Keratinocyte (primary cell): ENCODE measurements around the gene TUBA1A. TPM values are rescaled to one million over a fixed set of nuclear protein-coding genes. Genes with fewer than 3 reads are reported as not detected.

ENCODE experiments used
- DNase-seq: peaks from one replicate; pipeline ENCODE4 v3.0.0-alpha.2; 2011; ENCODE audit warnings: low read depth, missing footprints, low spot score
- FAIRE-seq: peaks from 2 replicates; lab custom pipeline; 2011; peaks lifted over from hg19 to GRCh38; lab: Jason Lieb, UNC
- H2AFZ ChIP-seq: 2 replicates; pipeline ENCODE4 v1.6.0; 2012; ENCODE audit warnings: low read length, control low read depth, inconsistent platforms; ENCODE audit not compliant: control insufficient read depth
- H3K27ac ChIP-seq: 2 replicates; pipeline ENCODE4 v1.5.1; 2011; ENCODE audit warnings: low read length; ENCODE audit not compliant: control insufficient read depth, insufficient read depth
- H3K27me3 ChIP-seq: 3 replicates; pipeline ENCODE4 v1.6.0; 2011; ENCODE audit warnings: low read length; ENCODE audit not compliant: control insufficient read depth, insufficient read depth; ENCODE audit errors: extremely low read depth
- H3K36me3 ChIP-seq, 2 experiments: 2 replicates in 1 of 2; 3 replicates in 1 of 2; pipeline ENCODE4 v1.5.1; 2011; ENCODE audit warnings: low read length in 2 of 2, mild to moderate bottlenecking in 1 of 2; ENCODE audit not compliant: control insufficient read depth in 2 of 2, insufficient read depth in 2 of 2; ENCODE audit errors: extremely low read depth in 1 of 2
- H3K4me1 ChIP-seq: 3 replicates; pipeline ENCODE4 v1.5.1; 2011; ENCODE audit warnings: low read length; ENCODE audit not compliant: control insufficient read depth, insufficient read depth; ENCODE audit errors: extremely low read depth
- H3K4me2 ChIP-seq: 3 replicates; pipeline ENCODE4 v1.6.0; 2011; ENCODE audit warnings: low read depth, low read length; ENCODE audit not compliant: control insufficient read depth, insufficient read depth; ENCODE audit errors: extremely low read depth
- H3K4me3 ChIP-seq, 3 experiments: fragments of 200-600 bp in 1 of 3; sonication (generic) in 1 of 3; 2 replicates in 2 of 3; 3 replicates in 1 of 3; pipeline ENCODE4 v1.5.1; 2011 to 2016; ENCODE audit warnings: low read length in 3 of 3, mild to moderate bottlenecking in 3 of 3, control low read depth in 2 of 3, inconsistent platforms in 1 of 3, low read depth in 1 of 3, mixed read lengths in 1 of 3, mixed run types in 1 of 3, moderate library complexity in 1 of 3; ENCODE audit not compliant: control insufficient read depth in 2 of 3, insufficient read depth in 2 of 3; ENCODE audit errors: extremely low read depth in 1 of 3
- H3K79me2 ChIP-seq: 2 replicates; pipeline ENCODE4 v1.6.0; 2012; ENCODE audit warnings: low read length; ENCODE audit not compliant: control insufficient read depth, insufficient read depth
- H3K9ac ChIP-seq: 3 replicates; pipeline ENCODE4 v1.6.0; 2011; ENCODE audit warnings: low read length; ENCODE audit not compliant: control insufficient read depth, insufficient read depth; ENCODE audit errors: extremely low read depth
- H3K9me1 ChIP-seq: 3 replicates; pipeline ENCODE4 v1.6.0; 2011; ENCODE audit warnings: low read length; ENCODE audit not compliant: control insufficient read depth, insufficient read depth; ENCODE audit errors: extremely low read depth
- H3K9me3 ChIP-seq: 2 replicates; pipeline ENCODE4 v1.5.1; 2012; ENCODE audit warnings: low read depth, low read length; ENCODE audit not compliant: control insufficient read depth
- H4K20me1 ChIP-seq: 3 replicates; pipeline ENCODE4 v1.6.0; 2011; ENCODE audit warnings: low read length; ENCODE audit not compliant: control insufficient read depth, insufficient read depth; ENCODE audit errors: extremely low read depth
- EZH2 ChIP-seq: IDR thresholded peaks from one replicate; pipeline ENCODE4 v1.6.1; 2012; ENCODE audit warnings: inconsistent platforms, mild to moderate bottlenecking, low read length, moderate library complexity
- dilution Hi-C: fragments of 300-500 bp; cut with MboI; formaldehyde crosslinking; loops from one replicate; pipeline ENCODE4 v1.7.0; 2020; ENCODE audit warnings: low sequenced_read_pairs; ENCODE audit not compliant: extremely low pct_ligation_motif_present
- polyA plus RNA-seq, 5 experiments: library from polyadenylated mRNA; depleted of rRNA in 3 of 5; stranded (reverse) in 3 of 5; stranded (forward) in 1 of 5; unstranded in 1 of 5; fragments of >200 nt; gene quantifications; 1 replicate in 1 of 5; 2 replicates in 3 of 5; 3 replicates in 1 of 5; pipeline versions ENCODE4 v1.2.1 to v1.2.3, GENCODE V29; 2011 to 2012; ENCODE audit warnings: missing spikeins in 2 of 5, low read depth in 1 of 5, low replicate concordance in 1 of 5
- TF ChIP-seq, protein P1 (sequence below), 3 experiments: IDR thresholded peaks in 1 of 3; conservative IDR thresholded peaks in 1 of 3; optimal IDR thresholded peaks in 1 of 3; 2 replicates in 2 of 3; 3 replicates in 1 of 3; pipeline versions ENCODE3 to v1.5.1; 2011; ENCODE audit warnings: low read length in 3 of 3, mild to moderate bottlenecking in 3 of 3, moderate library complexity in 2 of 3, control low read depth in 1 of 3, inconsistent platforms in 1 of 3; ENCODE audit not compliant: insufficient read depth in 2 of 3; ENCODE audit errors: extremely low read depth in 1 of 3

TUBA1A gene
- polyA plus RNA-seq, 1 donor (not counting 4 experiments of a cell fraction or from before 2014, with no cell fraction given) = 288 TPM

DNA sequence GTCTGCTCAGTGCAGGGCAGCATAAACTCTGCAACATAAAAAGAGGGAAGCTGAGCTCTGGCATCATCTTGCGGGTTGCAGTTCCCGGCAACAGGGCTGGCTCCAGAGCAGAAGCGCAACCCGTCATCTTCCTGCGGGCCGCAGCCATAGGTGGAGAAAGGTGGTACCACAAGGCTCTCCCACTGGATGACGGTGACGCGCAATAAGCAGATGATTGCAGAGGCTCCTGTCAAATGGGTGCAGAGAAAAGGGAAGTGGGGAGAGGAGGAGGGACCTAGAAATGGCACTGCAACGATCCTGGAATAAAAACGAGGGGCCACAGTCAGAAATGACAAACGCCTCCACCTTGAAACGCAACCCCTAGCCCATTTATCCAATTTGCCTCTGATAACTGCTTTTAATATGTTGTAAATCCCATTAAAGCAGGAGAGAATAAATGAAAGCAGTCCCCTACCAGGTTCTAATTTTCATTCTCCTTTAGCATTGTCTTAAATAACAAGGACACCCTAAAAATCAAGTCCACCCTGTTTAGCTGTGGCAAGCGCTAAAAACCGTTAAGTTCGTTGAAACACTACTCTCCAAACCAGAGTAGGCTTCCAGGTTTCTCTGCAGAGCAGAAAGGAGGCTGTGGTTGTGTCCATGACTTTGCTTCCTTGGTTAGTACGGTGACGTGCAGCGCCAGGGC, 45.1 kb upstream of the TUBA1A start:
- dilution Hi-C loops = no loop called here
- TF ChIP-seq, protein P1, sequence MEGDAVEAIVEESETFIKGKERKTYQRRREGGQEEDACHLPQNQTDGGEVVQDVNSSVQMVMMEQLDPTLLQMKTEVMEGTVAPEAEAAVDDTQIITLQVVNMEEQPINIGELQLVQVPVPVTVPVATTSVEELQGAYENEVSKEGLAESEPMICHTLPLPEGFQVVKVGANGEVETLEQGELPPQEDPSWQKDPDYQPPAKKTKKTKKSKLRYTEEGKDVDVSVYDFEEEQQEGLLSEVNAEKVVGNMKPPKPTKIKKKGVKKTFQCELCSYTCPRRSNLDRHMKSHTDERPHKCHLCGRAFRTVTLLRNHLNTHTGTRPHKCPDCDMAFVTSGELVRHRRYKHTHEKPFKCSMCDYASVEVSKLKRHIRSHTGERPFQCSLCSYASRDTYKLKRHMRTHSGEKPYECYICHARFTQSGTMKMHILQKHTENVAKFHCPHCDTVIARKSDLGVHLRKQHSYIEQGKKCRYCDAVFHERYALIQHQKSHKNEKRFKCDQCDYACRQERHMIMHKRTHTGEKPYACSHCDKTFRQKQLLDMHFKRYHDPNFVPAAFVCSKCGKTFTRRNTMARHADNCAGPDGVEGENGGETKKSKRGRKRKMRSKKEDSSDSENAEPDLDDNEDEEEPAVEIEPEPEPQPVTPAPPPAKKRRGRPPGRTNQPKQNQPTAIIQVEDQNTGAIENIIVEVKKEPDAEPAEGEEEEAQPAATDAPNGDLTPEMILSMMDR (optimal IDR thresholded peaks at IDR 0.05 in 1 of 3, IDR thresholded peaks at IDR 0.05 in 1 of 3, conservative IDR thresholded peaks at IDR 0.05 in 1 of 3; ENCODE audit: extremely low read depth in 1 of 3, insufficient read depth in 2 of 3, low read length in 3 of 3) = no peak
- no peak for TF ChIP-seq EZH2
- H3K4me3 ChIP-seq = peak overlapping the region in 1 of 3 experiments; percentile 77
- H3K9ac ChIP-seq = peak overlapping the region; percentile 80
- peaks cover 5% of the 10 kb centered on the region for H3K4me1 ChIP-seq
- no peaks in the 10 kb centered on the region for H4K20me1 ChIP-seq
- DNase-seq (no peak), FAIRE-seq (no peak)
- H3K4me2 ChIP-seq = peak overlapping the region; percentile 92
- no peaks in the 10 kb centered on the region for H3K79me2 ChIP-seq
- H3K36me3 ChIP-seq = no peaks in the 10 kb centered on the region
- H3K9me3 ChIP-seq = no peaks in the 10 kb centered on the region
- no peaks in the 10 kb centered on the region for H3K27me3 ChIP-seq
- no peak overlapping the region for H3K27ac ChIP-seq
- no peaks in the 10 kb centered on the region for H3K9me1 ChIP-seq
- peak overlapping the region; percentile 84 for H2AFZ ChIP-seq

DNA sequence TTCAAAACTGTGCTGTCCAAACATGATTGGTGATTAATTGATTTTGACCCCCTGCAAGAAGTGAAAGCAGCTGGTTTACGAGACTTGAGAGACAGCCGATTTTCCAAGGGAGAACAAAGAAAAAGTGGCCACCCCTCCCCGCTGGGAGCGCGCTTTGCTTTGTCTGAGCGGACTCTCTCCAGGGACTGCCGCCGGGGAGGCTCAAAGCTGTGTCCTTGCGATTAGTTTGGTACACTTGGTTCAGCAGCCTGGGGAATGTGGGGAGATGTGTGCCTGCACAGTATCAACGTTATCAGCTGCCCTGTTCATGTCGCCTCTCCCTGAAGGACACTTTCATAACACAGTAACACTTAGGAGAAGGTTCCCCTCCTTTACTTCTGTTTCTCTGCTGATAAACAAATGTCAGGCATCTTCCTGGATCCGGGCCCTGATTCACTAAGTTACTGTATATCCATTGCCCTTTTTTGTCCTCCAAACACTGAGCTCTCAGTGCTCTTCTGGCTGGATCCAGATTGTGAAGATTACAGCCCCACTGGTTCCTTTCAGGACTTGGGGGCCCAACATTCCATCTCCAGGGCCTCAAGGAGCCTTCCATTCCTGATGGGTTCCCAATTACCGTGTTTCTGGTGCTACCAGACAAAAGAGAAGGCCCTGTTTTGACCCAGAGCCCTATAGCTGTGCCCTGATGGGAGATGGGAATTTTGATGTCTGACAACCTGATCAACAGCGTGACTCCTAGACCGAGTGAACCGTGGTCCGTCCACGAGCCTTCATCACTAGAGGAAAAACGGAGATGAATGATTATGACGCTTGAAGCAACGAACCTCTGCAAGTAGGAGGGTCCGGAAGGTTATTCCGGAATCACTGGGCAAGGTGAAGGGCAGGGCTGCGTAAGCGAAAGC, 44.3 kb upstream of the TUBA1A start:
- Histone ChIP-seq H3K4me2 (no peak overlapping the region), H3K36me3 (no peaks in the 10 kb centered on the region), H3K79me2 (no peaks in the 10 kb centered on the region), H3K9me3 (no peaks in the 10 kb centered on the region), H3K4me1 (peaks cover 5% of the 10 kb centered on the region), H3K27me3 (no peaks in the 10 kb centered on the region), H3K9ac (no peak overlapping the region), H3K27ac (no peak overlapping the region), H3K9me1 (no peaks in the 10 kb centered on the region), H4K20me1 (no peaks in the 10 kb centered on the region), H3K4me3 (no peak overlapping the region), H2AFZ (no peak overlapping the region)
- FAIRE-seq = no peak
- dilution Hi-C loops = no loop called here
- no peak for DNase-seq
- no peak for TF ChIP-seq EZH2
- TF ChIP-seq, protein P1 (optimal IDR thresholded peaks at IDR 0.05 in 1 of 3, IDR thresholded peaks at IDR 0.05 in 1 of 3, conservative IDR thresholded peaks at IDR 0.05 in 1 of 3; ENCODE audit: extremely low read depth in 1 of 3, insufficient read depth in 2 of 3, low read length in 3 of 3) = no peak
